Keratinocyte (primary cell): ENCODE measurements around the gene GYS1. TPM values are rescaled to one million over a fixed set of nuclear protein-coding genes. Genes with fewer than 3 reads are reported as not detected.

Experiments used
- DNase-seq: peaks from one replicate; pipeline ENCODE4 v3.0.0-alpha.2; 2011; ENCODE audit warnings: low read depth, missing footprints, low spot score
- FAIRE-seq: peaks from 2 replicates; lab custom pipeline; 2011; peaks lifted over from hg19 to GRCh38; lab: Jason Lieb, UNC
- H2AFZ ChIP-seq: 2 replicates; pipeline ENCODE4 v1.6.0; 2012; ENCODE audit warnings: low read length, control low read depth, inconsistent platforms; ENCODE audit not compliant: control insufficient read depth
- H3K27ac ChIP-seq: 2 replicates; pipeline ENCODE4 v1.5.1; 2011; ENCODE audit warnings: low read length; ENCODE audit not compliant: control insufficient read depth, insufficient read depth
- H3K27me3 ChIP-seq: 3 replicates; pipeline ENCODE4 v1.6.0; 2011; ENCODE audit warnings: low read length; ENCODE audit not compliant: control insufficient read depth, insufficient read depth; ENCODE audit errors: extremely low read depth
- H3K36me3 ChIP-seq, 2 experiments: 2 replicates in 1 of 2; 3 replicates in 1 of 2; pipeline ENCODE4 v1.5.1; 2011; ENCODE audit warnings: low read length in 2 of 2, mild to moderate bottlenecking in 1 of 2; ENCODE audit not compliant: control insufficient read depth in 2 of 2, insufficient read depth in 2 of 2; ENCODE audit errors: extremely low read depth in 1 of 2
- H3K4me1 ChIP-seq: 3 replicates; pipeline ENCODE4 v1.5.1; 2011; ENCODE audit warnings: low read length; ENCODE audit not compliant: control insufficient read depth, insufficient read depth; ENCODE audit errors: extremely low read depth
- H3K4me2 ChIP-seq: 3 replicates; pipeline ENCODE4 v1.6.0; 2011; ENCODE audit warnings: low read depth, low read length; ENCODE audit not compliant: control insufficient read depth, insufficient read depth; ENCODE audit errors: extremely low read depth
- H3K4me3 ChIP-seq, 3 experiments: fragments of 200-600 bp in 1 of 3; sonication (generic) in 1 of 3; 2 replicates in 2 of 3; 3 replicates in 1 of 3; pipeline ENCODE4 v1.5.1; 2011 to 2016; ENCODE audit warnings: low read length in 3 of 3, mild to moderate bottlenecking in 3 of 3, control low read depth in 2 of 3, inconsistent platforms in 1 of 3, low read depth in 1 of 3, mixed read lengths in 1 of 3, mixed run types in 1 of 3, moderate library complexity in 1 of 3; ENCODE audit not compliant: control insufficient read depth in 2 of 3, insufficient read depth in 2 of 3; ENCODE audit errors: extremely low read depth in 1 of 3
- H3K79me2 ChIP-seq: 2 replicates; pipeline ENCODE4 v1.6.0; 2012; ENCODE audit warnings: low read length; ENCODE audit not compliant: control insufficient read depth, insufficient read depth
- H3K9ac ChIP-seq: 3 replicates; pipeline ENCODE4 v1.6.0; 2011; ENCODE audit warnings: low read length; ENCODE audit not compliant: control insufficient read depth, insufficient read depth; ENCODE audit errors: extremely low read depth
- H3K9me1 ChIP-seq: 3 replicates; pipeline ENCODE4 v1.6.0; 2011; ENCODE audit warnings: low read length; ENCODE audit not compliant: control insufficient read depth, insufficient read depth; ENCODE audit errors: extremely low read depth
- H3K9me3 ChIP-seq: 2 replicates; pipeline ENCODE4 v1.5.1; 2012; ENCODE audit warnings: low read depth, low read length; ENCODE audit not compliant: control insufficient read depth
- H4K20me1 ChIP-seq: 3 replicates; pipeline ENCODE4 v1.6.0; 2011; ENCODE audit warnings: low read length; ENCODE audit not compliant: control insufficient read depth, insufficient read depth; ENCODE audit errors: extremely low read depth
- CTCF ChIP-seq, 3 experiments: IDR thresholded peaks in 1 of 3; conservative IDR thresholded peaks in 1 of 3; optimal IDR thresholded peaks in 1 of 3; 2 replicates in 2 of 3; 3 replicates in 1 of 3; pipeline versions ENCODE3 to v1.5.1; 2011; ENCODE audit warnings: low read length in 3 of 3, mild to moderate bottlenecking in 3 of 3, moderate library complexity in 2 of 3, control low read depth in 1 of 3, inconsistent platforms in 1 of 3; ENCODE audit not compliant: insufficient read depth in 2 of 3; ENCODE audit errors: extremely low read depth in 1 of 3
- EZH2 ChIP-seq: IDR thresholded peaks from one replicate; pipeline ENCODE4 v1.6.1; 2012; ENCODE audit warnings: inconsistent platforms, mild to moderate bottlenecking, low read length, moderate library complexity
- dilution Hi-C: fragments of 300-500 bp; cut with MboI; formaldehyde crosslinking; loops from one replicate; pipeline ENCODE4 v1.7.0; 2020; ENCODE audit warnings: low sequenced_read_pairs; ENCODE audit not compliant: extremely low pct_ligation_motif_present
- polyA plus RNA-seq, 5 experiments: library from polyadenylated mRNA; depleted of rRNA in 3 of 5; stranded (reverse) in 3 of 5; stranded (forward) in 1 of 5; unstranded in 1 of 5; fragments of >200 nt; gene quantifications; 1 replicate in 1 of 5; 2 replicates in 3 of 5; 3 replicates in 1 of 5; pipeline versions ENCODE4 v1.2.1 to v1.2.3, GENCODE V29; 2011 to 2012; ENCODE audit warnings: missing spikeins in 2 of 5, low read depth in 1 of 5, low replicate concordance in 1 of 5

GYS1 gene
- polyA plus RNA-seq, 1 donor (not counting 4 experiments of a cell fraction or from before 2014, with no cell fraction given) = 46.5 TPM

DNA sequence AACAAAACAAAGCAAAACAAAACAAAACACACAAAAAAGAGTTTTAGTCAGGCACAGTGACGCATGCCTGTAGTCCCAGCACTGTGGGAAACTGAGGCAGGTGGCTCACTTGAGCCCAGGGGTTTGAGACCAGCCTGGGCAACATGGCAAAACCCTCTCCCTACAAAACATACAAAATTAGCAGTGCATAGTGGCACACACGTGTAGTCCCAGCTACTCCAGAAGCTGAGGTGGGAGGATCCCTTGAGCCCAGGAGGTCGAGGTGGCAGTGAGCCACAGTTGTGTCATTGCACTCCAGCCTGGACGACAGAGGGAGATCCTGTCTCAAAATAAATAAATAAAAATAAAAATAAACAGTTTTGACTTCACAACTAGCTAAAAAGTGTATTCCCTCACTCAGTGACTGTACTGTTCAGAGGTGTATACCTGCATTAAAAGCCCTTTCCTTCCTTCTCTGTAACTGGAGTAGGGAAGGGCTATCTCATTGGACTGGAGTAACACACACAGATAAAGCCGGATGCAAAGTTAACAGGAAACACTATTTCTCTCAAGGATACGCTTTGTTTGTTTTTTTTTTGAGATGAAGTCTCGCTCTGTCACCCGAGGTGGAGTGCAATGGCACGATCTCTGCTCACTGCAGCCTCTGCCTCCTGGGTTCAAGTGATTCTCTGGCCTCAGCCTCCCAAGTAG lies 42.1 kb downstream of the GYS1 start:
- FAIRE-seq = no peak

GRCh38 chr19:48950159-48950558 lies 43.0 kb downstream of the GYS1 start:
- no peaks in the 10 kb centered on the region for H4K20me1 ChIP-seq
- H3K9ac ChIP-seq = no peak overlapping the region
- H2AFZ ChIP-seq = no peak overlapping the region
- H3K36me3 ChIP-seq = no peaks in the 10 kb centered on the region
- DNase-seq = no peak
- no peaks in the 10 kb centered on the region for H3K9me1 ChIP-seq
- H3K4me1 ChIP-seq = no peaks in the 10 kb centered on the region
- no peak for FAIRE-seq
- H3K4me3 ChIP-seq = no peak overlapping the region
- H3K79me2 ChIP-seq = peaks cover 3% of the 10 kb centered on the region
- H3K9me3 ChIP-seq = no peaks in the 10 kb centered on the region
- TF ChIP-seq EZH2 = no peak
- no peak for TF ChIP-seq CTCF (optimal IDR thresholded peaks at IDR 0.05 in 1 of 3, IDR thresholded peaks at IDR 0.05 in 1 of 3, conservative IDR thresholded peaks at IDR 0.05 in 1 of 3; ENCODE audit: extremely low read depth in 1 of 3, insufficient read depth in 2 of 3, low read length in 3 of 3)
- H3K27me3 ChIP-seq = no peaks in the 10 kb centered on the region
- dilution Hi-C loops = no loop called here
- H3K27ac ChIP-seq = no peak overlapping the region
- no peak overlapping the region for H3K4me2 ChIP-seq

More for the DNA sequence above, 42.1 kb downstream of the GYS1 start:
- no peak for TF ChIP-seq CTCF (optimal IDR thresholded peaks at IDR 0.05 in 1 of 3, IDR thresholded peaks at IDR 0.05 in 1 of 3, conservative IDR thresholded peaks at IDR 0.05 in 1 of 3; ENCODE audit: extremely low read depth in 1 of 3, insufficient read depth in 2 of 3, low read length in 3 of 3)
- TF ChIP-seq EZH2 = no peak
- H2AFZ ChIP-seq = no peak overlapping the region
- H3K4me2 ChIP-seq = no peak overlapping the region
- H3K27me3 ChIP-seq = no peaks in the 10 kb centered on the region
- peaks cover 0 to 2% of the 10 kb centered on the region in 2 experiments for H3K36me3 ChIP-seq
- no peak overlapping the region for H3K4me3 ChIP-seq
- no peaks in the 10 kb centered on the region for H4K20me1 ChIP-seq
- H3K79me2 ChIP-seq = peaks cover 11% of the 10 kb centered on the region
- no peak for DNase-seq
- peaks cover 5% of the 10 kb centered on the region for H3K4me1 ChIP-seq
- H3K9me3 ChIP-seq = no peaks in the 10 kb centered on the region
- no peaks in the 10 kb centered on the region for H3K9me1 ChIP-seq
- no peak overlapping the region for H3K27ac ChIP-seq
- H3K9ac ChIP-seq = no peak overlapping the region
- dilution Hi-C loops = no loop called here
